ENCODE data around the gene PTPRK. TPM values are rescaled to one million over a fixed set of nuclear protein-coding genes. Genes with fewer than 3 reads are reported as not detected.

Gene PTPRK
- total RNA-seq, 1 experiment from 2014 or later = 265 TPM

DNA sequence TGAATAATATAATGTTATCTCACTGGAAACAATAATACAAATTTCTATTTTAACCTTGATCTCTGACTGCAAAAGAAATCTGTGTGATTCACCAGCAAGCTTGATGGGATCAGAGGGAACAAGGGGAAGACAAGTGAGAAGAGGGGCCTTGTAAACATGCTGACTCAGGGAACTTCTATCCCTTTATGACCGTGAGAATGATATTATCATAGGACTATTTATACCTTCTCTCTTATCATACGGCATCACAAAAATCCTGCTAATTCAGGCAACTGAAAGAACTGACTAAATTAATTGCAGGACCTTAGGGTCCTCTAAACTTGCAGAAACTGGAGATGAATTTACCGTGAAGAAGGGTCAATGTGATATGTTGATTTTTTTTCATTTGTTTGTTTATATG, 173.3 kb downstream of the PTPRK start:
- no peak overlapping the region for H3K27ac Mint-ChIP-seq (ENCODE audit: unreplicated experiment)
- DNase-seq = no peak
- intact Hi-C loops (cut with micrococcal nuclease; ENCODE audit: unreplicated experiment) = no loop called here
- no peaks in the 10 kb centered on the region for H3K36me3 Mint-ChIP-seq (ENCODE audit: insufficient read depth, unreplicated experiment)
- TF ChIP-seq, protein P1, sequence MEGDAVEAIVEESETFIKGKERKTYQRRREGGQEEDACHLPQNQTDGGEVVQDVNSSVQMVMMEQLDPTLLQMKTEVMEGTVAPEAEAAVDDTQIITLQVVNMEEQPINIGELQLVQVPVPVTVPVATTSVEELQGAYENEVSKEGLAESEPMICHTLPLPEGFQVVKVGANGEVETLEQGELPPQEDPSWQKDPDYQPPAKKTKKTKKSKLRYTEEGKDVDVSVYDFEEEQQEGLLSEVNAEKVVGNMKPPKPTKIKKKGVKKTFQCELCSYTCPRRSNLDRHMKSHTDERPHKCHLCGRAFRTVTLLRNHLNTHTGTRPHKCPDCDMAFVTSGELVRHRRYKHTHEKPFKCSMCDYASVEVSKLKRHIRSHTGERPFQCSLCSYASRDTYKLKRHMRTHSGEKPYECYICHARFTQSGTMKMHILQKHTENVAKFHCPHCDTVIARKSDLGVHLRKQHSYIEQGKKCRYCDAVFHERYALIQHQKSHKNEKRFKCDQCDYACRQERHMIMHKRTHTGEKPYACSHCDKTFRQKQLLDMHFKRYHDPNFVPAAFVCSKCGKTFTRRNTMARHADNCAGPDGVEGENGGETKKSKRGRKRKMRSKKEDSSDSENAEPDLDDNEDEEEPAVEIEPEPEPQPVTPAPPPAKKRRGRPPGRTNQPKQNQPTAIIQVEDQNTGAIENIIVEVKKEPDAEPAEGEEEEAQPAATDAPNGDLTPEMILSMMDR (IDR thresholded peaks at IDR 0.05; ENCODE audit: unreplicated experiment) = no peak
- H3K4me3 Mint-ChIP-seq (ENCODE audit: low read depth, unreplicated experiment) = no peak overlapping the region
- H3K9me3 Mint-ChIP-seq (ENCODE audit: low read depth, unreplicated experiment) = no peaks in the 10 kb centered on the region
- peaks cover 40% of the 10 kb centered on the region for H3K4me1 Mint-ChIP-seq (ENCODE audit: low read depth, unreplicated experiment)
- H3K27me3 Mint-ChIP-seq (ENCODE audit: unreplicated experiment) = no peaks in the 10 kb centered on the region
- no TSS peak for BruUV-seq (replicated peaks)
- CTCF ChIA-PET = no interaction called here

DNA sequence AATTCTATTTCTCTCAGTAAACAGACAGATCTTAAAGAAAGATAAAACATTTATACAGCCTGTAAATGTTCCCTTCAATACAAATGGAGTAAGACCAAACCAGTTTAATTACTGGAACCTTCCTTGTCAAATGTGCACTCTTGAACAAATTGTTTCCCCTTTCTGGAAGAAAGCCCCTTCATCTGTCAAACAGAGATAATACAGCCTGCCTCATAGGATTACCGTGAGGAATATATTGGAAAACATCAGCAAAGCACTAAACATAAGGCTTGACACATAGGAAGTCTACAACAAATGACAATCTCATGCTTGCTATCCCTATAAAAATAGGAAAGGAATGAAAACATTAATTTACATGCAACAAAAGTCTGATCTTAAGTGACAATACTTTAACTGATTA, 173.8 kb downstream of the PTPRK start:
- Mint-ChIP-seq H3K9me3 (ENCODE audit: low read depth, unreplicated experiment) (no peaks in the 10 kb centered on the region), H3K36me3 (ENCODE audit: insufficient read depth, unreplicated experiment) (peaks cover 4% of the 10 kb centered on the region), H3K4me3 (ENCODE audit: low read depth, unreplicated experiment) (no peak overlapping the region), H3K27ac (ENCODE audit: unreplicated experiment) (no peak overlapping the region), H3K4me1 (ENCODE audit: low read depth, unreplicated experiment) (peaks cover 38% of the 10 kb centered on the region), H3K27me3 (ENCODE audit: unreplicated experiment) (no peaks in the 10 kb centered on the region)
- no peak for DNase-seq
- TF ChIP-seq, protein P1 (IDR thresholded peaks at IDR 0.05; ENCODE audit: unreplicated experiment) = no peak
- no TSS peak for BruUV-seq (replicated peaks)
- CTCF ChIA-PET = no interaction called here
- intact Hi-C loops (cut with micrococcal nuclease; ENCODE audit: unreplicated experiment) = no loop called here

DNA sequence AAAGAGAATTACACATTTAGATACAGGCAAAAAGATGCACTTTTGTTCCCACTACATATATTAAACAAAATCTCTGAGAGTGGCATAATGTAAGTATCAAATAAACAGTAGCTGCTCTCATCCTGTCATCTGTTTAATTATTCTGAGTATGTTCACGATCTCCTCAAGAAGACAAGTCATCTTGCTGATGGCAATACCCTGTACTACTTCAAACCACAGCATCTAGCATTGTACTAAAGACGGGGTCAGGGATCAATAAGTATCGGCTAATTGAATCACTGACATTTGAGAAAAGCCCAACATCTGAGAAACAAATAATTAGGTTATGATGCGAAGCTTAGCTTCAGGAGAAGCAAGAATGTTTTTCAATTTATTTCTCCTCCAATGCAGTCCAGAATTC, 175.1 kb downstream of the PTPRK start:
- CTCF ChIA-PET = no interaction called here
- intact Hi-C loops (cut with micrococcal nuclease; ENCODE audit: unreplicated experiment) = no loop called here

DNA sequence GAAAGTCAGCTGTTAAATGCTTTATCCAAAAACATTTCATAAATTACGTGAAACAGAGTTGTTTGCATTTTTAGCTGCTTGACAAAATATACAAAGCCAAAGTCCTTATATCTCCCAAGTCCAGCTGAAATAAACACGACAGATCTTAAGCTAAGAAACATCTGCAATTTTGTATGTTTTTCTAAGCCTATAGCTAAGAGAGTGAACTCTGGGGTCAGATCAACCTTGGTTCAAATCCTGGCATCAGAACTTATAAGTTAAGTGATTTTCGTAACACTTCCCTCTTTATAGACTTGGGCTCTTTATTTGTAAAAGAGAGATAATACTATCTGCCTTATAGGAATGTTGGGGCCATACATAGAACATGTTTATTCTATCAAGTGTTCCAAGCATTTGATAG, 176.7 kb downstream of the PTPRK start:
- Mint-ChIP-seq H3K9me3 (ENCODE audit: low read depth, unreplicated experiment) (no peaks in the 10 kb centered on the region), H3K36me3 (ENCODE audit: insufficient read depth, unreplicated experiment) (peaks cover 4% of the 10 kb centered on the region), H3K4me1 (ENCODE audit: low read depth, unreplicated experiment) (peaks cover 27% of the 10 kb centered on the region), H3K27me3 (ENCODE audit: unreplicated experiment) (no peaks in the 10 kb centered on the region), H3K27ac (ENCODE audit: unreplicated experiment) (no peak overlapping the region), H3K4me3 (ENCODE audit: low read depth, unreplicated experiment) (no peak overlapping the region)
- CTCF ChIA-PET = no interaction called here
- BruUV-seq (replicated peaks) = no TSS peak
- TF ChIP-seq, protein P1 (IDR thresholded peaks at IDR 0.05; ENCODE audit: unreplicated experiment) = no peak
- no peak for DNase-seq
- intact Hi-C loops (cut with micrococcal nuclease; ENCODE audit: unreplicated experiment) = no loop called here

More for the DNA sequence above, 175.1 kb downstream of the PTPRK start:
- no peak overlapping the region for H3K4me3 Mint-ChIP-seq (ENCODE audit: low read depth, unreplicated experiment)
- peaks cover 30% of the 10 kb centered on the region for H3K4me1 Mint-ChIP-seq (ENCODE audit: low read depth, unreplicated experiment)
- H3K36me3 Mint-ChIP-seq (ENCODE audit: insufficient read depth, unreplicated experiment) = peaks cover 4% of the 10 kb centered on the region
- H3K9me3 Mint-ChIP-seq (ENCODE audit: low read depth, unreplicated experiment) = no peaks in the 10 kb centered on the region
- TF ChIP-seq, protein P1 (IDR thresholded peaks at IDR 0.05; ENCODE audit: unreplicated experiment) = no peak
- H3K27ac Mint-ChIP-seq (ENCODE audit: unreplicated experiment) = no peak overlapping the region
- BruUV-seq (replicated peaks) = no TSS peak
- H3K27me3 Mint-ChIP-seq (ENCODE audit: unreplicated experiment) = no peaks in the 10 kb centered on the region
- DNase-seq = no peak
